HepG2 (cell line): ENCODE data around the gene XRCC3. TPM values are rescaled to one million over a fixed set of nuclear protein-coding genes. Genes with fewer than 3 reads are reported as not detected.
A peak's percentile ranks its signal among the peaks of the same experiment; 100 is the strongest.

Experiments
- ATAC-seq: fragments of 200-7000 bp; cut with Tn5 transposase; 3 replicates; pipeline ENCODE4 v1.9.1; 2020; ENCODE audit warnings: mild to moderate bottlenecking, moderate library complexity
- BruUV-seq: library from RNA; stranded (reverse); fragments of 400-500 nt; replicated peaks from 2 replicates; lab custom pipeline; 2021; lab: Mats Ljungman, UMichigan
- CTCF ChIA-PET: fragments of 300-600 bp; formaldehyde crosslinking; extraction: SDS; loops from one replicate; lab custom pipeline; 2021; ENCODE audit warnings: low total read pairs, inconsistent platforms, low intra/inter-chr PET ratio; lab: Yijun Ruan, JAX
- POLR2A ChIA-PET: fragments of 350-600 bp; sonication (Branson Sonifier 250); formaldehyde crosslinking; loops from one replicate; lab custom pipeline; 2020; ENCODE audit warnings: antibody characterized with exemption, inconsistent platforms; lab: Yijun Ruan, JAX
- DNase-seq: peaks from one replicate; pipeline ENCODE4 v3.0.0-alpha.2; 2015; ENCODE audit warnings: low spot score
- FAIRE-seq: peaks from 3 replicates; lab custom pipeline; 2011; peaks lifted over from hg19 to GRCh38; lab: Jason Lieb, UNC
- H2AFZ ChIP-seq: one replicate; pipeline ENCODE4 v1.6.1; 2011; ENCODE audit warnings: low read length, inconsistent platforms
- H3K27ac ChIP-seq: fragments of 300-600 bp; 3 replicates; pipeline ENCODE4 v1.8.0; 2011; ENCODE audit warnings: mixed run types, mild to moderate bottlenecking, mixed read lengths, low read length, inconsistent platforms; ENCODE audit not compliant: insufficient read depth; ENCODE audit errors: extremely low read length
- H3K27me3 ChIP-seq, 2 experiments: fragments of 200-600 bp in 1 of 2; 2 replicates in 1 of 2; 3 replicates in 1 of 2; pipeline versions ENCODE4 v1.6.0 to v1.8.0; 2011; ENCODE audit warnings: low read length in 2 of 2, mild to moderate bottlenecking in 2 of 2, moderate library complexity in 2 of 2, inconsistent platforms in 1 of 2; ENCODE audit not compliant: insufficient read depth in 2 of 2, control insufficient read depth in 1 of 2
- H3K36me3 ChIP-seq, 2 experiments: fragments of 200-600 bp in 1 of 2; replicated peaks in 1 of 2; 2 replicates in 1 of 2; 3 replicates in 1 of 2; pipeline versions ENCODE4 v1.5.1 to v1.8.0; 2011; ENCODE audit warnings: low read length in 2 of 2, inconsistent platforms in 1 of 2; ENCODE audit not compliant: insufficient read depth in 2 of 2, control insufficient read depth in 1 of 2
- H3K4me1 ChIP-seq: 2 replicates; pipeline ENCODE4 v1.5.1; 2012; ENCODE audit warnings: low read length, inconsistent platforms; ENCODE audit not compliant: insufficient read depth
- H3K4me2 ChIP-seq: 2 replicates; pipeline ENCODE4 v1.6.0; 2011; ENCODE audit warnings: low read depth, low read length, inconsistent platforms
- H3K4me3 ChIP-seq, 3 experiments: fragments of 200-600 bp in 1 of 3; sonication (generic), shearing (Covaris generic) in 1 of 3; replicated peaks in 1 of 3; 2 replicates each; pipeline ENCODE4 v1.5.1; 2011 to 2016; ENCODE audit warnings: low read length in 3 of 3, inconsistent platforms in 2 of 3, low read depth in 2 of 3, mild to moderate bottlenecking in 2 of 3, control low read depth in 1 of 3, mixed read lengths in 1 of 3; ENCODE audit not compliant: insufficient read depth in 1 of 3
- H3K79me2 ChIP-seq: one replicate; pipeline ENCODE4 v1.6.1; 2011; ENCODE audit warnings: low read length, inconsistent platforms; ENCODE audit not compliant: insufficient read depth
- H3K9ac ChIP-seq: 2 replicates; pipeline ENCODE4 v1.6.0; 2011; ENCODE audit warnings: mild to moderate bottlenecking, low read depth, low read length, inconsistent platforms; ENCODE audit not compliant: insufficient read depth
- H3K9me3 ChIP-seq: 2 replicates; pipeline ENCODE4 v1.5.1; 2012; ENCODE audit warnings: mild to moderate bottlenecking, low read length
- H4K20me1 ChIP-seq: 2 replicates; pipeline ENCODE4 v1.6.0; 2011; ENCODE audit warnings: inconsistent platforms, mild to moderate bottlenecking, low read length, moderate library complexity; ENCODE audit not compliant: insufficient read depth
- AGO2 ChIP-seq: fragments of 200-400 bp; formaldehyde crosslinking; optimal IDR thresholded peaks from 2 replicates; pipeline ENCODE3; 2017; ENCODE audit warnings: mild to moderate bottlenecking, low read depth, low read length, moderate library complexity
- AKAP8 ChIP-seq: sonication (generic); formaldehyde crosslinking; IDR thresholded peaks from 2 replicates; pipeline ENCODE4 v1.5.1; 2020; ENCODE audit warnings: mild to moderate bottlenecking, missing genetic modification reagents
- ETV6 ChIP-seq: sonication (generic); formaldehyde crosslinking; conservative IDR thresholded peaks from 2 replicates; pipeline ENCODE4 v1.4.0; 2020; ENCODE audit warnings: missing genetic modification reagents
- SMARCE1 ChIP-seq: fragments of 450-650 bp; IDR thresholded peaks from 2 replicates; pipeline ENCODE4 v1.6.1; 2017; ENCODE audit warnings: borderline replicate concordance
- ZBTB3 ChIP-seq: sonication (generic); formaldehyde crosslinking; IDR thresholded peaks from 2 replicates; pipeline ENCODE4 v1.4.0; 2020; ENCODE audit warnings: low read depth, mild to moderate bottlenecking, moderate library complexity, missing genetic modification reagents, borderline replicate concordance
- ZNF235 ChIP-seq: sonication (generic); formaldehyde crosslinking; IDR thresholded peaks from 2 replicates; pipeline ENCODE4 v1.8.1; 2023; ENCODE audit warnings: mild to moderate bottlenecking, missing genetic modification reagents, borderline replicate concordance
- ZNF329 ChIP-seq: sonication (generic); formaldehyde crosslinking; IDR thresholded peaks from 2 replicates; pipeline ENCODE4 v1.9.0; 2021; ENCODE audit warnings: low read depth, mild to moderate bottlenecking, missing genetic modification reagents
- ZNF382 ChIP-seq: sonication (generic); formaldehyde crosslinking; IDR thresholded peaks from 2 replicates; pipeline ENCODE4 v1.5.0; 2020; ENCODE audit warnings: missing genetic modification reagents, mild to moderate bottlenecking, borderline replicate concordance
- ZNF652 ChIP-seq: IDR thresholded peaks from 2 replicates; pipeline ENCODE4 v1.6.1; 2016; ENCODE audit warnings: low read depth, borderline replicate concordance
- WGBS: methylation state at CpG from one replicate; pipeline ENCODE4 v1.1.6; 2017; ENCODE audit warnings: low lambda C conversion rate; 5-methylcytosine and 5-hydroxymethylcytosine counted together
- in situ Hi-C: cut with HindIII; loops from 2 replicates; pipeline ENCODE4 v1.10.0; 2017; ENCODE audit warnings: low pct_unique_long_range_greater_than_20kb; ENCODE audit not compliant: extremely low pct_ligation_motif_present
- intact Hi-C: fragments of 100-400 bp; cut with micrococcal nuclease; formaldehyde crosslinking; loops from one replicate; pipeline ENCODE4 v1.10.0; 2022; ENCODE audit not compliant: unreplicated experiment
- polyA plus RNA-seq, 8 experiments: library from polyadenylated mRNA; depleted of rRNA in 3 of 8; stranded (reverse) in 7 of 8; unstranded in 1 of 8; fragments of >200 nt; fragmentation: Illumina TruSeq in 4 of 8; extraction: Trizol in 4 of 8; gene quantifications; 2 replicates each; pipeline versions ENCODE4 v1.2.1 to v1.2.3, GENCODE V29; 2011 to 2016; ENCODE audit warnings: low read depth in 4 of 8, missing spikeins in 1 of 8, mixed read lengths in 1 of 8; ENCODE audit not compliant: insufficient read depth in 1 of 8
- total RNA-seq, 5 experiments: library from RNA; depleted of rRNA; stranded (reverse); fragments of >200 nt; fragmentation: Illumina TruSeq; extraction: Trizol; gene quantifications; 2 replicates each; pipeline ENCODE4 v1.2.3, GENCODE V29; 2016; ENCODE audit warnings: low read depth in 1 of 5
- TF ChIP-seq, protein P1 (sequence below): sonication (generic); formaldehyde crosslinking; IDR thresholded peaks from 2 replicates; pipeline ENCODE4 v1.4.0; 2020; ENCODE audit warnings: missing genetic modification reagents
- TF ChIP-seq, protein P2 (sequence below): sonication (generic); formaldehyde crosslinking; IDR thresholded peaks from 2 replicates; pipeline ENCODE4 v1.8.1; 2023; ENCODE audit warnings: mild to moderate bottlenecking, inconsistent platforms, moderate library complexity, missing genetic modification reagents, borderline replicate concordance
- TF ChIP-seq, protein P3 (sequence below): sonication (generic); formaldehyde crosslinking; IDR thresholded peaks from 2 replicates; pipeline ENCODE4 v1.5.0; 2020; ENCODE audit warnings: missing genetic modification reagents
- TF ChIP-seq, protein P4 (sequence below): IDR thresholded peaks from 2 replicates; pipeline ENCODE4 v1.4.0; 2020; ENCODE audit warnings: mild to moderate bottlenecking, missing genetic modification reagents
- TF ChIP-seq, protein P5 (sequence below): sonication (generic); formaldehyde crosslinking; IDR thresholded peaks from 2 replicates; pipeline ENCODE4 v1.4.0; 2020; ENCODE audit warnings: missing genetic modification reagents

Gene XRCC3
- total and polyA plus RNA-seq, 2 of the 13 experiments (the other 11 are each of a cell fraction or from before 2014, with no cell fraction given): 5.4 to 25.8 TPM

DNA sequence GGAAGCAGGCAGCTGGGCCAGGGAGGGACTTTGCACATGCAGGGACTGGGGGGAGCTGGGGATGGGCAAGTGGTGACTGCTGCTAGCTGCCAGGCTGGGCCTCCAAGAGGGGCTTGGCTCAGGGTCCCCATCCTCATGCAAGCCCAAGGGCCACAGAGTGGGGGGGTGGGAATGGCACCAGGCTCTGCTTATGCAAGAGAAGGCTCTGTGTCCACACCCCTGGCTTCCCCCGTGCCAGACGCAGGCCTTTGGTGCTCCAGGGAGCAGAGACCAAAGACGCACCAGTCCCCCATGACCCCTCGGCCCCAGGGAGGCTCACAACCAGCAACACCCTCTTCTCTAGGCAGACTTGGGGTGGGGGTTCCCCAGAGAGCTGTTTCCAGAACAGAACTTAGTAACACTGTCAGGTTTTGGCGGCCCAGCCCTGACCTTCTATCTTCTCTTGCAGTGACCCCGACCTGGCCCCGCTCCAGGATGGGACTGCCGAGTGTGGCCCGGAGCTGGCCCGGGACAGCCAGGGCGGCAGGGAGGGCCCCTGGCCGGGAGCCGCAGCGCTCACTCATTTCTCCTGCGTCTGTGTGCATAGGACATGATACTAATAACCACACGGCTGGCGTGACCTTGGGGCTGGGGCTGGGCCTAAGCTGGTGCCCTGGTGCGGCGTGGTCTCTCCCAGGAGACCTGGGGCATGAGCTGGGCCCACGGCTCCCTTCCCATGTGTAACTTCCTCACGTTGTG lies 14.3 kb downstream of the XRCC3 start:
- ATAC-seq (peak; percentile 9), DNase-seq (no peak), FAIRE-seq (no peak)
- POLR2A ChIA-PET: no interaction called here
- Histone ChIP-seq H3K27me3 (no peaks in the 10 kb centered on the region), H3K9me3 (no peaks in the 10 kb centered on the region), H2AFZ (no peak overlapping the region), H3K9ac (no peak overlapping the region), H3K4me3 (no peak overlapping the region), H4K20me1 (no peaks in the 10 kb centered on the region), H3K27ac (no peak overlapping the region), H3K79me2 (no peaks in the 10 kb centered on the region), H3K4me2 (no peak overlapping the region), H3K36me3 (peaks cover 10 to 38% of the 10 kb centered on the region in 2 experiments; a peak in 4 of 5 replicates), H3K4me1 (peaks cover 11% of the 10 kb centered on the region)
- 100% methylated on average over 5 of the region's 21 CpGs for whole genome bisulfite sequencing
- in situ Hi-C loops (no loop called here), intact Hi-C loops (no loop called here)
- BruUV-seq: no TSS peak
- CTCF ChIA-PET: no interaction called here
- TF ChIP-seq ZNF652 (CRISPR knock-in tag) (no peak), ZNF382 (CRISPR knock-in tag) (no peak), ZNF235 (CRISPR knock-in tag) (no peak), SMARCE1 (no peak), AGO2 (peak; percentile 48), AKAP8 (CRISPR knock-in tag) (no peak), ETV6 (CRISPR knock-in tag) (no peak), ZNF329 (CRISPR knock-in tag) (no peak), ZBTB3 (CRISPR knock-in tag) (no peak)
- TF ChIP-seq, protein P1, sequence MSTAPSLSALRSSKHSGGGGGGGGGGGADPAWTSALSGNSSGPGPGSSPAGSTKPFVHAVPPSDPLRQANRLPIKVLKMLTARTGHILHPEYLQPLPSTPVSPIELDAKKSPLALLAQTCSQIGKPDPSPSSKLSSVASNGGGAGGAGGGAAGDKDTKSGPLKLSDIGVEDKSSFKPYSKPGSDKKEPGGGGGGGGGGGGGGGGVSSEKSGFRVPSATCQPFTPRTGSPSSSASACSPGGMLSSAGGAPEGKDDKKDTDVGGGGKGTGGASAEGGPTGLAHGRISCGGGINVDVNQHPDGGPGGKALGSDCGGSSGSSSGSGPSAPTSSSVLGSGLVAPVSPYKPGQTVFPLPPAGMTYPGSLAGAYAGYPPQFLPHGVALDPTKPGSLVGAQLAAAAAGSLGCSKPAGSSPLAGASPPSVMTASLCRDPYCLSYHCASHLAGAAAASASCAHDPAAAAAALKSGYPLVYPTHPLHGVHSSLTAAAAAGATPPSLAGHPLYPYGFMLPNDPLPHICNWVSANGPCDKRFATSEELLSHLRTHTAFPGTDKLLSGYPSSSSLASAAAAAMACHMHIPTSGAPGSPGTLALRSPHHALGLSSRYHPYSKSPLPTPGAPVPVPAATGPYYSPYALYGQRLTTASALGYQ (CRISPR knock-in tag): no peak
- TF ChIP-seq, protein P2, sequence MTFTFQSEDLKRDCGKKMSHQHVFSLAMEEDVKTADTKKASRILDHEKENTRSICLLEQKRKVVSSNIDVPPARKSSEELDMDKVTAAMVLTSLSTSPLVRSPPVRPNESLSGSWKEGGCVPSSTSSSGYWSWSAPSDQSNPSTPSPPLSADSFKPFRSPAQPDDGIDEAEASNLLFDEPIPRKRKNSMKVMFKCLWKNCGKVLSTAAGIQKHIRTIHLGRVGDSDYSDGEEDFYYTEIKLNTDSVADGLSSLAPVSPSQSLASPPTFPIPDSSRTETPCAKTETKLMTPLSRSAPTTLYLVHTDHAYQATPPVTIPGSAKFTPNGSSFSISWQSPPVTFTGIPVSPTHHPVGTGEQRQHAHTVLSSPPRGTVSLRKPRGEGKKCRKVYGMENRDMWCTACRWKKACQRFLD: no peak
- TF ChIP-seq, protein P3, sequence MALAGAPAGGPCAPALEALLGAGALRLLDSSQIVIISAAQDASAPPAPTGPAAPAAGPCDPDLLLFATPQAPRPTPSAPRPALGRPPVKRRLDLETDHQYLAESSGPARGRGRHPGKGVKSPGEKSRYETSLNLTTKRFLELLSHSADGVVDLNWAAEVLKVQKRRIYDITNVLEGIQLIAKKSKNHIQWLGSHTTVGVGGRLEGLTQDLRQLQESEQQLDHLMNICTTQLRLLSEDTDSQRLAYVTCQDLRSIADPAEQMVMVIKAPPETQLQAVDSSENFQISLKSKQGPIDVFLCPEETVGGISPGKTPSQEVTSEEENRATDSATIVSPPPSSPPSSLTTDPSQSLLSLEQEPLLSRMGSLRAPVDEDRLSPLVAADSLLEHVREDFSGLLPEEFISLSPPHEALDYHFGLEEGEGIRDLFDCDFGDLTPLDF: no peak
- TF ChIP-seq, protein P4, sequence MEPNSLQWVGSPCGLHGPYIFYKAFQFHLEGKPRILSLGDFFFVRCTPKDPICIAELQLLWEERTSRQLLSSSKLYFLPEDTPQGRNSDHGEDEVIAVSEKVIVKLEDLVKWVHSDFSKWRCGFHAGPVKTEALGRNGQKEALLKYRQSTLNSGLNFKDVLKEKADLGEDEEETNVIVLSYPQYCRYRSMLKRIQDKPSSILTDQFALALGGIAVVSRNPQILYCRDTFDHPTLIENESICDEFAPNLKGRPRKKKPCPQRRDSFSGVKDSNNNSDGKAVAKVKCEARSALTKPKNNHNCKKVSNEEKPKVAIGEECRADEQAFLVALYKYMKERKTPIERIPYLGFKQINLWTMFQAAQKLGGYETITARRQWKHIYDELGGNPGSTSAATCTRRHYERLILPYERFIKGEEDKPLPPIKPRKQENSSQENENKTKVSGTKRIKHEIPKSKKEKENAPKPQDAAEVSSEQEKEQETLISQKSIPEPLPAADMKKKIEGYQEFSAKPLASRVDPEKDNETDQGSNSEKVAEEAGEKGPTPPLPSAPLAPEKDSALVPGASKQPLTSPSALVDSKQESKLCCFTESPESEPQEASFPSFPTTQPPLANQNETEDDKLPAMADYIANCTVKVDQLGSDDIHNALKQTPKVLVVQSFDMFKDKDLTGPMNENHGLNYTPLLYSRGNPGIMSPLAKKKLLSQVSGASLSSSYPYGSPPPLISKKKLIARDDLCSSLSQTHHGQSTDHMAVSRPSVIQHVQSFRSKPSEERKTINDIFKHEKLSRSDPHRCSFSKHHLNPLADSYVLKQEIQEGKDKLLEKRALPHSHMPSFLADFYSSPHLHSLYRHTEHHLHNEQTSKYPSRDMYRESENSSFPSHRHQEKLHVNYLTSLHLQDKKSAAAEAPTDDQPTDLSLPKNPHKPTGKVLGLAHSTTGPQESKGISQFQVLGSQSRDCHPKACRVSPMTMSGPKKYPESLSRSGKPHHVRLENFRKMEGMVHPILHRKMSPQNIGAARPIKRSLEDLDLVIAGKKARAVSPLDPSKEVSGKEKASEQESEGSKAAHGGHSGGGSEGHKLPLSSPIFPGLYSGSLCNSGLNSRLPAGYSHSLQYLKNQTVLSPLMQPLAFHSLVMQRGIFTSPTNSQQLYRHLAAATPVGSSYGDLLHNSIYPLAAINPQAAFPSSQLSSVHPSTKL (CRISPR knock-in tag): no peak
- TF ChIP-seq, protein P5, sequence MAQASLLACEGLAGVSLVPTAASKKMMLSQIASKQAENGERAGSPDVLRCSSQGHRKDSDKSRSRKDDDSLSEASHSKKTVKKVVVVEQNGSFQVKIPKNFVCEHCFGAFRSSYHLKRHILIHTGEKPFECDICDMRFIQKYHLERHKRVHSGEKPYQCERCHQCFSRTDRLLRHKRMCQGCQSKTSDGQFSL (CRISPR knock-in tag): 0 out of 2 replicates have a peak, but pooled peaks have one; percentile 22
